BLaER1 (cell line): ENCODE results near the gene GATA5.
"Not testable (repeated sequence)": the region's sequence is repeated elsewhere in the genome, so short reads cannot be mapped to it uniquely, and the experiment has no call there.

ENCODE experiments used
- H3K27ac ChIP-seq: shearing (Covaris generic); formaldehyde crosslinking; 2 replicates; pipeline ENCODE4 v1.8.1; 2022
- H3K27me3 ChIP-seq: shearing (Covaris generic); formaldehyde crosslinking; 2 replicates; pipeline ENCODE4 v1.8.1; 2022
- H3K36me3 ChIP-seq: shearing (Covaris generic); formaldehyde crosslinking; 2 replicates; pipeline ENCODE4 v1.8.1; 2022
- H3K4me1 ChIP-seq: shearing (Covaris generic); formaldehyde crosslinking; 2 replicates; pipeline ENCODE4 v1.8.1; 2022
- H3K4me2 ChIP-seq: shearing (Covaris generic); formaldehyde crosslinking; 2 replicates; pipeline ENCODE4 v1.8.1; 2022
- H3K4me3 ChIP-seq: shearing (Covaris generic); formaldehyde crosslinking; 2 replicates; pipeline ENCODE4 v1.8.1; 2022
- H3K9ac ChIP-seq: shearing (Covaris generic); formaldehyde crosslinking; 2 replicates; pipeline ENCODE4 v1.8.1; 2022
- H3K9me3 ChIP-seq: shearing (Covaris generic); formaldehyde crosslinking; 2 replicates; pipeline ENCODE4 v1.8.1; 2022
- H4K20me1 ChIP-seq: shearing (Covaris generic); formaldehyde crosslinking; 2 replicates; pipeline ENCODE4 v1.8.1; 2022
- Cebpa-rat ChIP-seq: shearing (Covaris generic); IDR thresholded peaks from 2 replicates; pipeline ENCODE4 v1.8.1; 2022

The GATA5 gene

GRCh38 chr20:62498874-62499273 lies 23.1 kb upstream of the GATA5 start:
- H3K27ac ChIP-seq = no peak overlapping the region
- H3K4me1 ChIP-seq = peaks cover 84% of the 10 kb centered on the region
- peak overlapping the region; percentile 55; the same call in 1 of the 2 replicates for H3K4me2 ChIP-seq
- peaks cover 4% of the 10 kb centered on the region; the same call in 1 of the 2 replicates for H4K20me1 ChIP-seq
- no peaks in the 10 kb centered on the region for H3K9me3 ChIP-seq
- H3K4me3 ChIP-seq = no peak overlapping the region
- H3K9ac ChIP-seq = no peak overlapping the region
- TF ChIP-seq Cebpa-rat = no peak
- H3K36me3 ChIP-seq = no peaks in the 10 kb centered on the region
- peaks cover 20% of the 10 kb centered on the region for H3K27me3 ChIP-seq

GRCh38 chr20:62496568-62497218 lies 20.9 kb upstream of the GATA5 start:
- peak overlapping the region; percentile 88 for H3K4me2 ChIP-seq
- H4K20me1 ChIP-seq = no peaks in the 10 kb centered on the region
- TF ChIP-seq Cebpa-rat = no peak
- no peaks in the 10 kb centered on the region for H3K36me3 ChIP-seq
- no peak overlapping the region for H3K4me3 ChIP-seq
- no peak overlapping the region for H3K27ac ChIP-seq
- H3K27me3 ChIP-seq = peaks cover 6% of the 10 kb centered on the region; the same call in 1 of the 2 replicates
- H3K9ac ChIP-seq = no peak overlapping the region
- peaks cover 83% of the 10 kb centered on the region for H3K4me1 ChIP-seq
- no peaks in the 10 kb centered on the region for H3K9me3 ChIP-seq

DNA sequence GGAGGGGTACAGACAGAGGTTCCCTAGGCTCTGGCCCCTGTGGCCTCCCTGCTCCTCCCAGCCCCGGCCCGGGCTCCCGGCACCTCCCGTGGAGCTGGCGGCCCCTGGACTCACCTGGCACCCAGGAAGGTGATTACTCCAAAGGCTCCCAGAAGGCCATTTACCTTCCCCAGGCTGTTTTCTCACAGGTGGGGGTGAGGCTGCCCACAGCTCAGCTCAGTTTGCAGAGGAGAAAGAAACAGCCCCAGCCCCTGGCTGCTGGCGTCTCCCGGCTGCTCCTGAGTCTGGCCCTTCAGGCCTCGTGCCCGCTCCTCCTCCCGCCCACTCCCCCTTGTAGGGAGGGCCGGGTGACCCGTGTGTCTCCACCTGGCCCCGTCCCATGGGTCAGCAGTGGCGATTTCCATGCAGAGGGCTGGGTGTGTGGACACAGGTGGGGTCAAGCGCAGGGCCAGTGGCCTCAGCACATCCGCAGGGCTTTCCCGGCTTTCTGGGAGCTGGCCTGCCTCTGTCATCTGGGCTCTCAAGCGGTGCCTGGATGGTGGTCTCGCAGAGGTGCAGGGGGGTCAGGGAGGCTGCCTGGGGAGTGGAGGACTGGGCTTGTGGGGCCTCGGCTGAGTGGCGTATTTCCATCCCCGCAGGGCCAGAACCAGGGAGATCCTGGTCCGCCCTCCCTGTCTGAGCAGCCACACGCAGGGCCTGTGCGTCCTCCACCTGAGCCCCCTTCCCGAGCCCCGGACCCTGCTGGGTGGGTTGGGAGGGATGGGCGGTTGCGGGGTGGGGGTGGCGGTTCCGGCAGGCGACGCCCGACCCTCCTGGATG lies 20.2 kb upstream of the GATA5 start:
- Histone ChIP-seq H3K27me3 (peaks cover 6% of the 10 kb centered on the region; the same call in 1 of the 2 replicates), H3K9ac (no peak overlapping the region), H3K27ac (peak overlapping the region; percentile 68), H3K9me3 (peaks cover 5% of the 10 kb centered on the region), H3K36me3 (no peaks in the 10 kb centered on the region), H3K4me2 (peak overlapping the region; percentile 88), H3K4me1 (peaks cover 76% of the 10 kb centered on the region), H4K20me1 (no peaks in the 10 kb centered on the region), H3K4me3 (no peak overlapping the region)
- TF ChIP-seq Cebpa-rat = no peak

DNA sequence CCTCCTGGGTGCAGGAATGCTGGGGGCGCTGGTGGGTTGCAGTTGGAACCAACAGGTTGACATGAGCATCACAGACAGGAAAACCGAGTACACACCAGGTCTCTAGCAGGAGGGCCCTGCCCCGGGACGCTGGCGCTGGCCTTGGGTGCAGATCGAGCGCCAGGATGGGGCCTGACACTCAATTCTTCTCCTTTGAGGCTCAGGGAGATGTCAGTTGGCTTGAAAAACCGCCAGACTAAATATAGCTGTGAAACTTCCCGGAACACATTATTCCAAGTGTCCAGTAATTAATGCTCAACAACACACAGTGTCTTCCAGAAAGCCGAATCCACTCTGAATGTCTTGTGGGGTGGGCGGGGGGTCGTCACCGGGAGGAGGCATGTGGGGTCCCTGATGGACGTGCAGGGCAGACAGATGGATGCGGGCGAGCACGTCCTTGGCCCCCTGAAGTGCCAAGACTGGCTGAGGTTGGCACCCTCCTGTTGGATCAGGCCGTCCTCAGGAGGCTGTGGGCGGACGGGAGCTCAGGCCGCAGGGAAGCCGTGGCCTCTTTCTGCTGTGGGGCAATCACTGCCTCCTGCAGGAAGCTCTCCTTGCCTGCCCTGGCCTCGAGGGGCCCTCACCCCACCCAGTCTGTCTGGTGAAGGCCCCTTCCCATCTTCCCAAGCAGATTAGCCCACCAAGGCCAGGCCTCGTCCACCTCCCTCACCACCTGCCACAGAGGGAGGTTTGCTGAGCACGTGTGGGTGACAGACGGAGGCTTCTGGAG lies 19.4 kb upstream of the GATA5 start:
- peaks cover 6% of the 10 kb centered on the region; the same call in 1 of the 2 replicates for H3K27me3 ChIP-seq
- H3K9ac ChIP-seq = 0 out of 2 replicates have a peak overlapping the region, but pooled peaks have one; percentile 40
- peak overlapping the region; percentile 88 for H3K4me2 ChIP-seq
- peaks cover 8% of the 10 kb centered on the region for H3K9me3 ChIP-seq
- TF ChIP-seq Cebpa-rat = no peak
- no peaks in the 10 kb centered on the region for H3K36me3 ChIP-seq
- H4K20me1 ChIP-seq = no peaks in the 10 kb centered on the region
- peaks cover 70% of the 10 kb centered on the region for H3K4me1 ChIP-seq
- peak overlapping the region; percentile 68 for H3K27ac ChIP-seq
- peak overlapping the region; percentile 47 for H3K4me3 ChIP-seq

- peaks cover 8% of the 10 kb centered on the region for H3K9me3 ChIP-seq
- peaks cover 7% of the 10 kb centered on the region; the same call in 1 of the 2 replicates for H3K27me3 ChIP-seq
- no peak for TF ChIP-seq Cebpa-rat
- H3K4me1 ChIP-seq = peaks cover 70% of the 10 kb centered on the region
- peak overlapping the region; percentile 88 for H3K4me2 ChIP-seq
- peak overlapping the region; percentile 47 for H3K4me3 ChIP-seq
- no peaks in the 10 kb centered on the region for H3K36me3 ChIP-seq
- H4K20me1 ChIP-seq = no peaks in the 10 kb centered on the region
- H3K9ac ChIP-seq = peak overlapping the region; percentile 40; the same call in 1 of the 2 replicates
- H3K27ac ChIP-seq = peak overlapping the region; percentile 68
These were observed 18.7 kb upstream of the GATA5 start for GRCh38 chr20:62494537-62494936.

DNA sequence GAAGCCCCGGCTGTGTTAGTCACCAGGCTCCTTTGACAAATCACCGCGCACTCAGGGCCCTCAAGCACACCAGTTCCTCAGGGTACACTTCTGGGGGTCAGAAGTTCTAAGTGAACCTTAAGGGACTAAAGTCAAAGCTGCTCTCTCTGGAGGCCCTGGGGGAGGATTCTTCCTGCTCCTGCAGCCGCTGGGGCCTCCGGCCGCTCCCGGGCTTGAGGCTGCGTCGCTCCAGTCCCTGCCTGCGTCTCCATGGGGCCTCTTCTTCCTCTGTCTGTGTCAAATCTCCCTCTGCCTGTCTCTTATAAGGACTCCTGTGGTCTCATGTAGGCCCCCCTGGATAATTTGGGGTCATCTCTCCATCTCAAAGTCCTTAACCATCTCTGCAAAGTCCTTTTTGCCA lies 18.1 kb upstream of the GATA5 start:
- H3K36me3 ChIP-seq = no peaks in the 10 kb centered on the region
- TF ChIP-seq Cebpa-rat = no peak
- H3K9me3 ChIP-seq = peaks cover 8% of the 10 kb centered on the region
- peak overlapping the region; percentile 68 for H3K27ac ChIP-seq
- H3K9ac ChIP-seq = peak overlapping the region; percentile 40; the same call in 1 of the 2 replicates
- no peaks in the 10 kb centered on the region for H4K20me1 ChIP-seq
- H3K4me2 ChIP-seq = peak overlapping the region; percentile 88
- peaks cover 70% of the 10 kb centered on the region for H3K4me1 ChIP-seq
- H3K27me3 ChIP-seq = peaks cover 9% of the 10 kb centered on the region; the same call in 1 of the 2 replicates
- no peak overlapping the region for H3K4me3 ChIP-seq

GRCh38 chr20:62493253-62493885 lies 17.6 kb upstream of the GATA5 start:
- peak overlapping the region; percentile 88 for H3K4me2 ChIP-seq
- peaks cover 14% of the 10 kb centered on the region for H3K27me3 ChIP-seq
- H3K9ac ChIP-seq = no peak overlapping the region; the same call in 1 of the 2 replicates
- no peak for TF ChIP-seq Cebpa-rat
- peak overlapping the region; percentile 68; the same call in 1 of the 2 replicates for H3K27ac ChIP-seq
- H3K4me3 ChIP-seq = no peak overlapping the region
- H4K20me1 ChIP-seq = no peaks in the 10 kb centered on the region
- H3K4me1 ChIP-seq = peaks cover 71% of the 10 kb centered on the region
- peaks cover 8% of the 10 kb centered on the region for H3K9me3 ChIP-seq
- no peaks in the 10 kb centered on the region for H3K36me3 ChIP-seq

GRCh38 chr20:62492711-62493110 lies 16.9 kb upstream of the GATA5 start:
- peaks cover 21% of the 10 kb centered on the region for H3K27me3 ChIP-seq
- H3K4me1 ChIP-seq = peaks cover 76% of the 10 kb centered on the region
- no peaks in the 10 kb centered on the region for H4K20me1 ChIP-seq
- H3K4me2 ChIP-seq = peak overlapping the region; percentile 14; the same call in 1 of the 2 replicates
- no peak overlapping the region for H3K9ac ChIP-seq
- H3K36me3 ChIP-seq = no peaks in the 10 kb centered on the region
- peaks cover 8% of the 10 kb centered on the region for H3K9me3 ChIP-seq
- no peak overlapping the region for H3K4me3 ChIP-seq
- H3K27ac ChIP-seq = peak overlapping the region; percentile 68; the same call in 1 of the 2 replicates
- TF ChIP-seq Cebpa-rat = no peak

GRCh38 chr20:62490783-62491182 lies 15.0 kb upstream of the GATA5 start:
- H3K27ac ChIP-seq, H3K9me3 ChIP-seq, H3K36me3 ChIP-seq, H3K9ac ChIP-seq, H3K4me3 ChIP-seq, H3K4me2 ChIP-seq, H4K20me1 ChIP-seq: not testable (repeated sequence)
- Histone ChIP-seq H3K4me1 (peaks cover 69% of the 10 kb centered on the region), H3K27me3 (peaks cover 40% of the 10 kb centered on the region)
